SJCRH30 (cell line): ENCODE measurements around the gene ANKDD1A. TPM values are rescaled to one million over a fixed set of nuclear protein-coding genes. Genes with fewer than 3 reads are reported as not detected.

Source experiments
- DNase-seq, 2 experiments: peaks; one replicate each; pipeline ENCODE4 v3.0.0-alpha.2; 2015 to 2020
- H3K27ac ChIP-seq: fragments of 250-450 bp; sonication (Bioruptor Pico); 2 replicates; pipeline ENCODE4 v1.5.1; 2020; ENCODE audit warnings: mild to moderate bottlenecking, moderate library complexity
- H3K27me3 ChIP-seq: fragments of 250-450 bp; sonication (Bioruptor Pico); 2 replicates; pipeline ENCODE4 v1.5.1; 2020; ENCODE audit warnings: mild to moderate bottlenecking, moderate library complexity
- H3K36me3 ChIP-seq: fragments of 250-450 bp; sonication (Bioruptor Pico); 2 replicates; pipeline ENCODE4 v1.5.1; 2020; ENCODE audit warnings: mild to moderate bottlenecking, moderate library complexity
- H3K4me1 ChIP-seq: fragments of 250-450 bp; sonication (Bioruptor Pico); 2 replicates; pipeline ENCODE4 v1.5.1; 2020; ENCODE audit warnings: mild to moderate bottlenecking, moderate library complexity
- H3K4me3 ChIP-seq: fragments of 250-450 bp; sonication (Bioruptor Pico); 2 replicates; pipeline ENCODE4 v1.5.1; 2020; ENCODE audit warnings: mild to moderate bottlenecking, moderate library complexity
- H3K9me3 ChIP-seq: fragments of 250-450 bp; sonication (Bioruptor Pico); replicated peaks from 2 replicates; pipeline ENCODE4 v1.5.1; 2020; ENCODE audit warnings: mild to moderate bottlenecking, moderate library complexity
- total RNA-seq: library from RNA; depleted of rRNA; stranded (reverse); fragments of >200 nt; shearing (Covaris generic); gene quantifications from 2 replicates; pipeline ENCODE4 v1.2.3, GENCODE V29; 2014

Gene ANKDD1A
- total RNA-seq, 1 experiment from 2014 or later: 5.0 TPM

DNA sequence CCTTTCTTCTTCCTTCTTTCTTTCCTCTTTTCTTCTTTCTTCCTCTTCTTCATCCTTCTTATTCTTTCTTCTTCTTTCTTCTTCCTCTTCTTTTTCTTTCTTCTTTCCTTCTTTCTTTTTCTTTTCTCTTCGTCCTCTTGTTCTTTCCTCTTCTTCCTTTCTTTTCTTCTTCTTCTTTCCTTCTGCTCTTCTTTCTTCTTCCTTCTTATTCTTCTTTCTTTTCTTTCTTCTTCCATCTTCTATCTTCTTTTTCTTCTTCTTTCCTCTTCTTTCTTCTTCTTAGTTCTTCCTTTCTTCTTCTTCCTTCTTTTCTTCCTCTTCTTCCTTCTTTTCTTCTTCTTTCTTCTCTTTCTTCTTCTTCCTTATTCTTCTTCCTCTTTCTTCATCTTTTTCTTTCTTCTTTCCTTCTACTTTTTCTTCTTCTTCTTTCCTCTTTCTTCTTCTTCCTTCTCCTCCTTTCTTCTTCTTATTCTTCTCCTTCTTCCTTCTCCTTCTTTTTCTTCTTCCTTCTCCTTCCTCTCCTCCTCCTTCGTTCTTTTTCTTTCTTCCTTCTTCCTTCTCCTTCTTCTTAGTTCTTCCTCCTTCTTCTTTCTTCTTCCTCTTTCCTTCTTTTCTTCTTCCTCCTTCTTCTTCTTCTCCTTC, 40.2 kb downstream of the ANKDD1A start:
- Histone ChIP-seq H3K27ac (no peak overlapping the region), H3K4me3 (no peak overlapping the region), H3K27me3 (no peaks in the 10 kb centered on the region), H3K9me3 (no peaks in the 10 kb centered on the region), H3K36me3 (peaks cover 14% of the 10 kb centered on the region), H3K4me1 (no peaks in the 10 kb centered on the region)
- no peak for DNase-seq

DNA sequence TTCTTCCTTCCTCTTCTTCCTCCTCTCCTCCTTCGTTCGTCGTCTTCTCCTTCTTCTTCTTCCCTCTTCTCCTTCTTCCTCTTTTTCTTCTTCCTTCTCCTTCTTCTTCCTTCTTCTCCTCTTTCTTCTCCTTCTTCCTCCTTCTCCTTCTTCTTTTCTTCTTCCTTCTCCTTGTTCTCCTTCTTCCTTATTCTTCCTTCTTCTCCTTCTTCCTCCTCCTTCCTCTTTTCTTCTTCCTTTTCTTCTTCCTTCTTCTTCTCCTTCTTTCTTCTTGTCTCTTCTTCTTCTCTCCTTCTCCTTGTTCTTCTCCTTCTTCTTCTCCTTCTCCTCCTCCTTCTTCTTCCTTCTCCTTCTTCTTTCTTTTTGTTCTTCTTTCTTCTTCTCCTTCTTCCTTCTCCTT, 42.7 kb downstream of the ANKDD1A start:
- DNase-seq: no peak
- Histone ChIP-seq H3K4me1 (no peaks in the 10 kb centered on the region), H3K4me3 (no peak overlapping the region), H3K27me3 (no peaks in the 10 kb centered on the region), H3K36me3 (peaks cover 21% of the 10 kb centered on the region), H3K27ac (no peak overlapping the region), H3K9me3 (no peaks in the 10 kb centered on the region)

DNA sequence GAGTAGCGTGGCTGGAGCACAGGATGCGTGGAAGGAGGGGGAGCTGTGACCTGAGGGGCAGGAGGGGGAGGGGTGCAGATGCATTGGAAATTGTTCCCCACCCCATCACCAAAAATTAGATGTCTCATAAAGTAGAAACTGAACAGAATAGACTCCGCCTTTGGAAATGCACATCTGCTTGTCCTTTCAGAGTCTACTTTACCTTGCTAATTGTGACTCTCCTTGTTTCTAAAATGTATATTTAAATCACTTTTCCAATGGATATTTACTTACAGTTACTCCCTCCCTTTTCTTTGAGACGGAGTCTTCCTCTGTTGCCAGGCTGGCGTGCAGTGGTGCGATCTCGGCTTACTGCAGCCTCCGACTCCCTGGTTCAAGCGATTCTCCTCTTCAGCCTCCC, 47.4 kb downstream of the ANKDD1A start:
- Histone ChIP-seq H3K4me3 (no peak overlapping the region), H3K9me3 (no peaks in the 10 kb centered on the region), H3K4me1 (no peaks in the 10 kb centered on the region), H3K27me3 (no peaks in the 10 kb centered on the region), H3K27ac (no peak overlapping the region), H3K36me3 (peaks cover 55% of the 10 kb centered on the region)
- DNase-seq: no peak

DNA sequence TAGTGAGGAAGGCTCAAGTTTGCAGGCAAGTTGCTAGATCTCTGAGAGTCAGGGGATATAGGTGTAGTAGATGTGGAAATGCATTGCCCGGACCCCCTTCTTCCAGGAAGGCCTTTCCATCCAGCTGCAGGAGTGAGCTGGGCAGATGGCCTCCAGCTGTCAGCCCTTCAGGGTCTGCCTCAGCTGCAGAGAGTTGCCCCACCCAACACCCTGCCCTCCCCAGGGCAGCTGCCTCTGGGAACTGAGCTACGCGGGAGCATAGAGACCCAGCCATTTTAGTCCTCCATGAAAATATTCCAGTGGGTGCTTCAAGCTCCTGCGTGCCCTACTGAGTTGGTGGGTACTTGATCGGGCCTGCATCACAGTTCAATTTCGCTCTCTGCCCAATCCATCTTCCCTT, 48.5 kb downstream of the ANKDD1A start:
- Histone ChIP-seq H3K27ac (no peak overlapping the region), H3K4me1 (no peaks in the 10 kb centered on the region), H3K9me3 (no peaks in the 10 kb centered on the region), H3K27me3 (no peaks in the 10 kb centered on the region), H3K4me3 (no peak overlapping the region), H3K36me3 (peaks cover 65% of the 10 kb centered on the region)
- no peak for DNase-seq

DNA sequence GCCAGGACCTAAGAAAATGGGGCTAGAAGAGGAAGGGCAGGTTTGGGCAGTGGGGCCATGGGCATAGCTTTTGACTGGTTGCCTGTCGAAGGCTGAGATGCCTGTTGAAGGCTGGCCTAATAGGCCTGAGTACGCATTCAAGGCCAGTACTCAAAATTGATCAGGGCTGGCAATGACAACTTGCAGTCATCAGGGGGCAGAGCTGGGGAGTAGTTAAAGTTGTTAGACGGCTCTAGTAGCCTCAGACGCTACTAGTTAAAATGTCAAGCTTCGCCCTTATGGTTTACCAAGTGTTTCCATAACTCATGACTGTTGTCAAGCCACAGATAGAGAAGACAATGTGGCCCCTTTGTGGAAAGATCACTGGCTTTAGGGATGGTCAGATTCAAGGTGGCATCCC, 49.3 kb downstream of the ANKDD1A start:
- Histone ChIP-seq H3K27me3 (no peaks in the 10 kb centered on the region), H3K27ac (no peak overlapping the region), H3K36me3 (peaks cover 58% of the 10 kb centered on the region), H3K4me1 (no peaks in the 10 kb centered on the region), H3K4me3 (no peak overlapping the region), H3K9me3 (no peaks in the 10 kb centered on the region)
- DNase-seq: no peak

DNA sequence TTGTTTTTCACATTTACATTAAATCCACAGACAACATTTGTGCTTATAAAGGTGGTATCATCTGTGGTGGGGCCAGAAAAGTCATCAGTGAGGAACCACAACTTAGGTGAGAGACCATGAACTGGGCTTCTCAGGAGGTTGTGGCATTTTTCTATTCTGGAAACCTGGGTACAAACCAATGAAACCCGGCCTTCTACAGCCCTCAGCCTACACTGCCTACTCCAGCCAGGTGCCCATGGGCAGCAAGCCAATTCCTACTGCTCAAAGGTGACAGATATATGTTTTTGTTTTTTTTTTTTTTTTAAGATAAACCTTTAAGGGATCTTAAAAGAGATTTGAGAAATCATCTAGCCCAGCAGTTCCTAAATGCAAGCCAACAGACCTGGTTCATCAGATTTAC, 57.7 kb downstream of the ANKDD1A start:
- H3K9me3 ChIP-seq: no peaks in the 10 kb centered on the region
- H3K4me3 ChIP-seq: no peak overlapping the region
- peaks cover 52% of the 10 kb centered on the region for H3K36me3 ChIP-seq
- no peak for DNase-seq
- H3K27me3 ChIP-seq: no peaks in the 10 kb centered on the region
- H3K4me1 ChIP-seq: no peaks in the 10 kb centered on the region
- H3K27ac ChIP-seq: no peak overlapping the region

DNA sequence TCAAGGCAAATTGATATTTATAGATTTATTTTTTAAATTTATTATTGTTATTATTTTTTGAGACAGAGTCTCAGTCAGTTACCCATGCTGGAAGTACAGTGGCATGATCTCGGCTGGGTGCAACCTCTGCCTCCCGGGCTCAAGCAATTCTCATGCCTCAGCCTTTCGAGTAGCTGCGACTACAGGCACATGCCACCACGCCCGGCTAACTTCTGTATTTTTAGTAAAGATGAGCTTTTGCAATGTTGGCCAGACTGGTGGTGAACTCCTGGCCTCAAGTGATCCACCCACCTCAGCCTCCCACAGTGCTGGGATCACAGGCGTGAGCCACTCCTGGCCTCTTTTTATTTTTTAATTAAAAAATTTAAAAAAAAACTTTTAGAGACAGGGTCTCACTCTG, 59.0 kb downstream of the ANKDD1A start:
- no peaks in the 10 kb centered on the region for H3K27me3 ChIP-seq
- H3K4me1 ChIP-seq: no peaks in the 10 kb centered on the region
- no peak for DNase-seq
- H3K4me3 ChIP-seq: no peak overlapping the region
- H3K36me3 ChIP-seq: peaks cover 50% of the 10 kb centered on the region
- H3K27ac ChIP-seq: no peak overlapping the region
- H3K9me3 ChIP-seq: no peaks in the 10 kb centered on the region

DNA sequence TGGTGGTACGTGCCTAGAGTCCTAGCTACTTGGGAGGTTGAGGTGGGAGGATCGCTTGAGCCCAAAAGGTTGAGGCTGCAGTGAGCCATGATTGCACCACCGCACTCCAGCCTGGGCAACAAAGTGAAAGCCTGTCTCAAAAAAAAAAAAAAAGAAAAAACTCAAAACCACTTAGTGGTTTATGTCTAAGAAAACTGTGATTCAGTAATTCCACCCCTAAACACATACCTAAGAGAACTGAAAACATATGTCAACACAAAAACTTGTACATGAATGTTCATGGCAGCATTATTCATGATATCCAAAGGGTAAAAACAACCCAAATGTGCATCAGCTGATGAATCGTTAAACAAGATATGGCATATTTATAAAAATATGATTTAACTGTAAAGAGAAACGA, 63.7 kb downstream of the ANKDD1A start:
- H3K27me3 ChIP-seq: no peaks in the 10 kb centered on the region
- DNase-seq: no peak
- no peak overlapping the region for H3K4me3 ChIP-seq
- no peaks in the 10 kb centered on the region for H3K9me3 ChIP-seq
- peaks cover 60% of the 10 kb centered on the region for H3K36me3 ChIP-seq
- H3K27ac ChIP-seq: no peak overlapping the region
- no peaks in the 10 kb centered on the region for H3K4me1 ChIP-seq

DNA sequence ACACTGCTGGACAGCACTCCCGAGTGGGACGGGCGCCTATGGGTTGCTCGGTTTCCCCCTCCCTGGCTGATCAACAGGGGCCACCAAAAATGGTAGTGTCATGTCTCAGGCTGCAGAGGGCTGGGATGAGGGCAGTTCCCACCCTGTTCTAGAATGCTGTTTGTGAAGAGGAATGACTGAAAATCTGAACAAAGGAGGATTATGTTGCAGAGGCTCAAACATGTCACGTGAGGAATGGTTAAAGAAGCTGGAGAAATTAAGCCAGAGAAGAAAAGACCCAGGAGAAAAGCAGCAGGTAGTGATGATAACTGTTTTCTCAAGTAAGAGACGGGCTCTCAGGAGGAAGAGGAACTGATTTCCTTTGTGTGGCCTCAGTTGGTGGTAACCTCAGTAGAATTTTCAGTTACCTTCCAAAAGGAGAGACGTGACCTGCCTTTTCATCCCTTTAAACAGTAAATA, 67.6 kb downstream of the ANKDD1A start:
- no peak overlapping the region for H3K4me3 ChIP-seq
- H3K4me1 ChIP-seq: no peaks in the 10 kb centered on the region
- H3K27me3 ChIP-seq: no peaks in the 10 kb centered on the region
- no peak for DNase-seq
- H3K9me3 ChIP-seq: no peaks in the 10 kb centered on the region
- peaks cover 47% of the 10 kb centered on the region for H3K36me3 ChIP-seq
- H3K27ac ChIP-seq: no peak overlapping the region

DNA sequence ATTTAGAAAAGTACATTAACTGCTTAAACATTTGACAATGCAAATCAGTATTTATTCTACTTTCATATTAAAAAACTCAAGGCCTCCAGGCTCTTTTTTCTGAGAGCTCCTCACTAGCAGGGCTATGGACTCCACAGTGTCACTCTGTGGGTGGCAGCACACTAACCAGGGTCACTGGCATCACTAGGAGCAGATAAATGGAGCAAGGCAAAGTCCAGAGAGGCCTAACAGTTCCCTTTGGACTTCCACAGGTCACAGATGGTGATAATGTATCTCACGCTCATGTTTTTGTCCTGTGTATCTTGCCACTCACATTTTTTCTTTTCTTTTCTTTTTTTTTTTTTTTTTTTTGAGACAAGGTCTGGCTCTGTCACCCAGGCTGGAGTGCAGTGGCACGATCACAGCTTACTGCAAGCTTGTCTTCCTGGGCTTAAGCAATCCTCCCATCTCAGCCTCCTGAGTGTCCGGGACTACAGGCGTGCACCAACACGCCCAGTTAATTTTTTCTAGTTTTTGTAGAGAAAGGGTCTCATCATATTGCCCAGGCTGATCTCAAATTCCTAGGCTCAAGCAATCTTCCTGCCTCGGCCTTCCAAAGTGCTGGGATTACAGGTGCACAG, 70.2 kb downstream of the ANKDD1A start:
- Histone ChIP-seq H3K27ac (no peak overlapping the region), H3K36me3 (peaks cover 26% of the 10 kb centered on the region), H3K27me3 (no peaks in the 10 kb centered on the region), H3K9me3 (no peaks in the 10 kb centered on the region), H3K4me3 (no peak overlapping the region), H3K4me1 (peaks cover 4% of the 10 kb centered on the region)
- no peak for DNase-seq

DNA sequence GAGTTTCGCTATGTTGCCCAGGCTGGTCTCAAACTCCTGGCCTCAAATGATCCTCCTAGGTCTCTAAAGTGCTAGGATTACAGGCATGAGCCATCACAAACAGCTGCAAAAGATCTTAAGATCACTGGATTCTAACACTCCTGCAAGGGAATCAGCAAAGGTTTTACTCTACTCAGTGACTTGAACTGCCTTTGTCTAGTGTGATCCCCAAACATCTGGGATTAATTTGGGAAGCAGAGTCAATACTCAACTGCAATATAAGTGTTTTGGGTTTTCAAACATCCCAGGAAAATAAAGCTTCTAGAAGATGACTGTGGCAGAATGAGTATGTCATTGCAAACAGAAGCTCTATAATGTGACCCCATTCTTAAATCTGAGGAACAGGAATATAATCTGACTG, 70.8 kb downstream of the ANKDD1A start:
- Histone ChIP-seq H3K4me3 (no peak overlapping the region), H3K27me3 (no peaks in the 10 kb centered on the region), H3K27ac (no peak overlapping the region), H3K36me3 (peaks cover 26% of the 10 kb centered on the region), H3K9me3 (no peaks in the 10 kb centered on the region), H3K4me1 (peaks cover 8% of the 10 kb centered on the region)
- DNase-seq: no peak

DNA sequence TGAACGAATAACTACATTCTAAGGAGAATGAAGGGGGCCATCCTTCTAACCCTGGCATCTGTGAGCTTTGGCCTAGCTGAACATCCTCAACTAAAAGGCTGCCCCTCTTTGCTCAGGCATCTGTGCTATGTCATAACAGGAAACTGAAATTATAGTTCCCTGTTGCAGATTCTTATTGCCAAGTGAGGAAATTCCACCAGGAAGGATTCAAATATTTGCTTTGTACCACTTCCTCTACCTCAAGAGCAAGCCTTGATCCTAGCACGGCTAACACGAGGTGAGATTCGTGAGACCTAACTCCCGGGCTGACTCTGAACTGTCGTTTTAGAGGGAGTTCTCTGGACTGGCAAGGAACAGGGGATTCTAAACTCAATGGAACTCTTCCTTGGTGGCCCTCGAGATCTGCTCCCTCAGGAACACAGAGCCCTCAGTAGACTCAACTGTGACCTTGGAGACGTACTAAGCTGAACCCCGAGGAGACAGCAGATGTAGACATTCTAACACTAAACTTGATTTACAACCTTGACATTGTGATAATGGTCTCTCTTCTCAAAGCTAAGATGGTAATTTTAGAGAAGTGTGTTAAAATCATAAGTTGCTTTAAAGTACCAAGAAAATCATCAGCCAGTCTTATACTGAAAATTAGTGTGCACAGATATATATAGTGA, 73.8 kb downstream of the ANKDD1A start:
- H3K4me3 ChIP-seq: no peak overlapping the region
- H3K27me3 ChIP-seq: no peaks in the 10 kb centered on the region
- no peak for DNase-seq
- H3K27ac ChIP-seq: no peak overlapping the region
- peaks cover 9% of the 10 kb centered on the region for H3K36me3 ChIP-seq
- H3K4me1 ChIP-seq: peaks cover 24% of the 10 kb centered on the region
- no peaks in the 10 kb centered on the region for H3K9me3 ChIP-seq

DNA sequence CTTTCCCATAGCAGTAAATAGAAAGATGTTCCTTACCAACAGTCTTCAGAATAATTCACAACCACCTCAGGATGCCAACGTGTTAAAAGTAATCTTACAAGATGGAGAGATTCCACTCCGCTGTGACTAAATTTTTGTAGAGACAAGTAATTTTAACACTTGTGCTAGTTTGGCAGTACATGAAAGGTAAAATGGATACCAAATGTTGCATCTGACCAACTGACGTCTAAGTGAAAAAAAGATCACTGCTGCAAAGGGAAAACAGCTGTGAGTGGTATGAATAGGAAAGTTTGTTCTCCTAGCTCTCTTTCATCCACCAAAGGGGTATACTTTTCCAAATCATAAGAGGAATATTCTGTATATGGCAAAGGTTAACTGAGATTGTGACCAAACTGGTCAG, 75.4 kb downstream of the ANKDD1A start:
- no peak overlapping the region for H3K4me3 ChIP-seq
- peak overlapping the region; percentile 72 for H3K27ac ChIP-seq
- H3K36me3 ChIP-seq: peaks cover 4% of the 10 kb centered on the region
- no peaks in the 10 kb centered on the region for H3K9me3 ChIP-seq
- peaks cover 37% of the 10 kb centered on the region for H3K4me1 ChIP-seq
- H3K27me3 ChIP-seq: no peaks in the 10 kb centered on the region
- peak in 1 of 2 experiments; percentile 70 for DNase-seq

DNA sequence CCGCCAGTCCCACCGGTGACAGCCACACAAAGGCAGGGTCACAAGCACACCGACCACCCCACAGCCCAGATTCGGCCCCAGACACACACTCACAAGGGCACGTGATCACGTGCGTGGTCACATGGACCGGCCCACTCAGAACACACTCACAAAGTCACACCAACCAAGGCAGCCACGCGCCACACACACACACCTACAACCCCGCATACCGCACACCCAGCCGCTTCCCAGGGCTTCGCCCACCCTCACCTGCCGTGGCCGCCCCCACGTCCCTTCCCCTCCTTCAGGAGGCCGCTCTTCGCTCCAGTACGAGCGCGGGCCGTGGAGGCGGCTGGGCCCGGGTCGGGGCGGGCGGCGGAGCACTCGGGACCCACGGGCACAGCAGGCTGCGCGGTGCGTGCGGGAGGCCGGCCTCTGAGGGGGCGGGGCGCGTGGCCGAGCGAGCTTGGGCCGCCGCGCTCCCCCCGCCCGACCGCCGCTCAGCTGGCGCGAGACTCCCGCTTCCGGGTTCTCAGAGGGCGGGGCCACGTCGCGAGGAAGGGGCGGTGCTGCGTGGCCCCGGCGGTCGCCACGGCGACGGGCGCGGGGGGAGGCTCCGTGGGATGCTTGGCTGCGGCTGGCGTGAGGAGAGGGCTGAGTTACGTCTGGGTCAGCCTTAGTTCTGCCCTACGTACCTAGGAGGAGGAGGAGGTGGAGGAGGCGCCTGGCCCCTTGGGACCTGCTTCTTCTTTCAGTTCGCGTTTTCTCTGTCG, 77.9 kb downstream of the ANKDD1A start, which contains the start of gene SPG21:
Gene SPG21 (minus strand): TSS at position 499 of the 752 bp plus-strand sequence. CDS start 6,345 bp downstream, outside the sequence.
- Histone ChIP-seq H3K36me3 (no peaks in the 10 kb centered on the region), H3K27me3 (no peaks in the 10 kb centered on the region), H3K27ac (peak within 1 kb of the TSS; percentile 72), H3K4me1 (peaks cover 39% of the 10 kb centered on the region), H3K4me3 (peak within 1 kb of the TSS; percentile 97), H3K9me3 (no peaks in the 10 kb centered on the region)
- peak; percentile 93 to 94 for DNase-seq

DNA sequence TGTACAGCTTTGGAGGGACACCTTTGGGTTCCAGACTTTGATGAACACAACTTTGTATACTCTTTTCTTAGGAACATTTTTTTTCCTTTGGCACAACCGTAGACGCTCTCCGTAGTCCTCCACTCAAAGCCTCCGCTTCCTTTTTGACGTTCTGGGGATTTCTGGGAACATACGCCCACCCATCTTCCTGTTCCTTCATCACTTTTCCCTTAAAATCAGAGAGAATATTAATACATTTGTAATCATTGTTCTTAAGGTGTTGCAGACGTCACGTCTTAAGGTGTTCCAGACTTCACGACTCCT, 78.4 kb downstream of the ANKDD1A start:
- no peak for DNase-seq
- peaks cover 39% of the 10 kb centered on the region for H3K4me1 ChIP-seq
- H3K9me3 ChIP-seq: no peaks in the 10 kb centered on the region
- H3K36me3 ChIP-seq: no peaks in the 10 kb centered on the region
- no peaks in the 10 kb centered on the region for H3K27me3 ChIP-seq
- peak overlapping the region; percentile 25; the same call in 1 of the 2 replicates for H3K27ac ChIP-seq
- H3K4me3 ChIP-seq: peak overlapping the region; percentile 97
